Effector CD8-positive, alpha-beta T cell (primary cell): ENCODE results near the gene HNF1A.

ENCODE experiments used
- DNase-seq: peaks from one replicate; lab custom pipeline; 2025; lab: John Stamatoyannopoulos, UW

HNF1A gene

GRCh38 chr12:120959111-120959878 lies 19.0 kb upstream of the HNF1A start:
- DNase-seq = no peak

- no peak for DNase-seq
These were observed 17.7 kb upstream of the HNF1A start for GRCh38 chr12:120960657-120961056.

DNA sequence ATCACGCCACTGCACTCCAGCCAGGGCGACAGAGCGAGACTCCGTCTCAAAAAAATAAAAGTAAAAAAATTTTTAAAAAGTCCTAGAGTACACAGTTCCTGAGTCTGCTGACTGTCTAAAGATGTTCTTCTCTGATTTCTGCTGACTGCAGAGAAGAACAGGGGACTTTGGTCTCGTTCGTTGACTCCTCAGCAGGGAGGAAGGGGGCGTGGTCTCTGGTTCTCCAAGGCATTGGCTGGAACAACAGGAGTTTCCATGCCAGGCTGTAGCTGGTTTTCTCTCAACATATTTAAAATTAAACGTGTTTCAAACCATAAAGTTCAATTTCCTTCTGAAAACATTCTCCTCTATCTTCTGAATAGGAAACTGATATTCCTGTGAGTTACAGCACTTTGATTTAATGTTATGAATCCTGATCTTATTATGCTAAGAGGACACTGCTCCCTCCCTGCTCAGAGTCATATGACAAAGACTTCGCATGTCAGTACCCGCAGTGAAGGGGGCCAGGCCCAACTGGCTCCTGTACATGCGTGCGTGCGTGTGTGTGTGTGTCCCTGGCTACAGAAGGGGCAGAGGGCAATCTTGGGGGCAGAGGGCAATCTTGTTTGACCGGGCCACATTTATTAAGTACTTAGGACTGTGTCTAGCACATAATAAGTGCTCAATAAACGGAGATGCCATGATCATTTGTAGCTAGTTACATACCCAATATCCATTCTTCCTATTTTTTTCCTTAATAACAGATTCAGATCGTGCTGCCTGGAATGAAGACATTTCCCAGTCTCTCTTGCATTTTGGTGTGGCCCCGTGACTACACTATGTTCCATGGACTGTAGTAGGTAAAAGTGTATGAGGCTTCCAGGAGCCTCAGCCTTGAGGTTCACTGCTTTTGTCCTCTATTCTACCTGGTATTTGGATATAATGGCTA lies 16.5 kb upstream of the HNF1A start:
- no peak for DNase-seq

- DNase-seq = no peak
These were observed 15.8 kb upstream of the HNF1A start for GRCh38 chr12:120962532-120963020.

GRCh38 chr12:120964298-120964697 lies 14.0 kb upstream of the HNF1A start:
- DNase-seq = no peak

GRCh38 chr12:120965534-120966091 lies 12.7 kb upstream of the HNF1A start:
- no peak for DNase-seq

GRCh38 chr12:120970310-120970709 lies 8.0 kb upstream of the HNF1A start:
- no peak for DNase-seq

DNA sequence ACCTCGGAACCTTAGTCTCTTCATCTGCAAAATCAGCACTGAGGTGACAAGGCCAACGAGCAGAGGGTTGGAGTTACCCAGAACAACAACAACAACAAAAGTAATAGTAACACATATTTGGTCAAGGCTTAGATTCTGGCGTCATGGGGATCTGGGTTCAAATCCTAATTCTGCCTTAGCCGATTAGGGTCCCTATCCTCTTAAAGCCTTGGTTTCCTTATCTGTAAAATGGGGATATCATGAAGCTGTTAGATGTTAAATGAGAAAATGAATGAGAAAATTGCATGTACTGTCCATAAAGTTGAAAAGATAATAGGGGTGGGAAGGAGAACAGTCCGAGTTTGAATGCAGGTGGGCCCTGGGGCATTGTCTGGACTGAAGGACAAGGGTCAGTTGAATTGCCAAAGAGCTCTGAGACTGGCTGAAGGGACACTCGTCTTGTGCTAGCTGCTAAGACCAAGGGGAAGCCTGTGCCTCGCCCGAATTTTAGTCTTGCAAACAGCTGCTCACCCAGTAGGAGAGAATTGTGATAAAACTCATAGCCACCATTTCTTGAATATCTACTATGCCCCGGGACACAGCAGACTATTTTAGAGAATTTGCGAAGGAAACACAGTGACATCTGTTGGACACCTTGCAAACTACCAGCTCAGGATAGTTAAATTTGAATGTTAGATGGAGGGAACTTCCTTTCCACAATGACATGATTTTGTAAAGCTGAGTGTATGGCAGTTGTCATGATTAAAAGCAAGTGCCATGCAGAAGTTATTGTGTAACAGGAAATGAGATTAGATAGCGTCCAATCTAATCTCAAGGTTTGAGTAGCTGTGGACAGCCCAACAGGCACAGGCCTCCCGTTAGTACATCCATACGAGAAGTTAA lies 6.8 kb upstream of the HNF1A start:
- no peak for DNase-seq

- no peak for DNase-seq
These were observed 5.3 kb upstream of the HNF1A start for GRCh38 chr12:120972870-120973543.

GRCh38 chr12:120977531-120978295 lies 630 bp upstream of the HNF1A start:
- DNase-seq = no peak

- DNase-seq = no peak
These were observed 998 bp downstream of the HNF1A start for GRCh38 chr12:120979220-120979861.

GRCh38 chr12:120979862-120980696 lies 1.7 kb downstream of the HNF1A start:
- DNase-seq = no peak

- DNase-seq = no peak
These were observed 2.5 kb downstream of the HNF1A start for GRCh38 chr12:120980800-120981368.

DNA sequence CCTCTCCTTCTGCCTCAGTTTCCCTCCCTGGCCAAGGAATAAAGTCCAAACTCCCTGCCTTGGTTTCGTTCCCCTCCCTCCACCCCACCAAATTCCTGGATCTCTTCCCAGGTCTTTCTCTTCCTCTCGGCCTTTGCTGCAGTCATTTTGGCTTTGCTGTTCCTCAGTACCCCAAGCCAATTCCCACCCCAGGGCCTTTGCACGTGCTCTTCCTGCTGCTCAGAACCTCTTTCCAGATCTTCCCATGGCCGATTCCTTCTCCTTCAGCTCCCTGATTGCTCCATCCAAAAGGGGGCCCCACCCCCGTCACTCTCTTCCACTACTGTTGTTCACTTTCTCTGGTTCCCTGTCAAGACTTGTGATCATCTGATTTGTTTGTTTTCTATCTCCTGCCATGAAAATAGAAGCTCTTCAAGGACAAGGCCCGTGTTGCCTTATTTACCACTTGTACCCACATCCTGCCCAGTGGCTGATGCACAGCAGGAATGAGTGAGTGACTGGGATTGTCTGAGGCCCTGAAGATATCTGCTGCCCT lies 3.1 kb downstream of the HNF1A start:
- DNase-seq = no peak

- no peak for DNase-seq
These were observed 4.3 kb downstream of the HNF1A start for GRCh38 chr12:120982659-120983058.

GRCh38 chr12:120983759-120984158 lies 5.4 kb downstream of the HNF1A start:
- no peak for DNase-seq

GRCh38 chr12:120984351-120984898 lies 6.1 kb downstream of the HNF1A start:
- no peak for DNase-seq

DNA sequence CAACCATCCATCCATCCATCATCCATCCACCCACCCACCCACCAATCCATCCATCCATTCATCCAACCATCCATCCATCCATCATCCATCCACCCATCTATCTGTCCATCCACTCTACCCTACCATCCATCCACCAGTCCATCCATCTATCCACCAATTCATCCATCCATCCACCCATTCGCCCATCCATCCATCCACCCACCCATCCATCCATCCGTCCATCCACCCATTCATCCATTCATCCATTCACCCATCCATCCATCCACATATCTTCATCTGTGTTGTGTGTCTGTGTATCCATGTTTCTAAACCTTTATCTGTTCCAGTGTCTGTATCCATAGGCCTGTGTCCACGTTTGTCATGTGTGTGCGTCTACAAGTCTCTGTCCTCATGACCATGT lies 9.9 kb downstream of the HNF1A start:
- no peak for DNase-seq
